GM21576 (cell line): ENCODE data around the gene RALGAPA1.
"Not testable (repeated sequence)": the region's sequence is repeated elsewhere in the genome, so short reads cannot be mapped to it uniquely, and the experiment has no call there.

Source experiments
- ATAC-seq: cut with Tn5 transposase; IDR thresholded peaks from one replicate; pipeline ENCODE4 v1.9.1; 2021; ENCODE audit warnings: mild to moderate bottlenecking, moderate library complexity; ENCODE audit not compliant: unreplicated experiment

The RALGAPA1 gene

DNA sequence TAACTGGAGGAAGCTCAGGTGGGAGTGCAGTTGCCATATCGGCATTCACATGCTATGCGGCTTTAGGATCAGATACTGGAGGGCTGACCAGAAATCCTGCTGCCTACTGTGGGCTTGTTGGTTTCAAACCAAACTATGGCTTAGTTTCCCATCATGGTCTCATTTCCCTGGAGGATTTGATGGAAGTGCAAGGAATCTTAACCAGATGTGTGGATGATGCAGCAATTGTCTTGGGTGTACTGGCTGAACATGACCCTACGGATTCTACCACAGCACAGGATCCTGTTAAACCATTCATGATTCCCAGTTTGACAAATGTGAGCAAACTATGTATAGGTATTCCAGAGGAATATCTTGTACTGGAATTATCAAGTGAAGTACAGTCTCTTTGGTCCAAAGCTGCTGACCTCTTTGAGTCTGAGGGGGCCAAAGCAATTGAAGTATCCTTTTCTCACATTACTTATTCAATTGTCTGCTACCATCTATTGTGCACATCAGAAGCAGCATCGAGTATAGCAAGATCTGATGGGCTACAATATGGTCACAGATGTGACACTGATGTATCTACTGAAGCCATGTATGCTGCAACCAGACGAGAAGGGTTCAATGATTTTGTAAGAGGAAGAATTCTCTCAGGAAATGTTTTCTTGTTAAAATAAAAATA, 42.9 kb downstream of the RALGAPA1 start:
- ATAC-seq: no peak

DNA sequence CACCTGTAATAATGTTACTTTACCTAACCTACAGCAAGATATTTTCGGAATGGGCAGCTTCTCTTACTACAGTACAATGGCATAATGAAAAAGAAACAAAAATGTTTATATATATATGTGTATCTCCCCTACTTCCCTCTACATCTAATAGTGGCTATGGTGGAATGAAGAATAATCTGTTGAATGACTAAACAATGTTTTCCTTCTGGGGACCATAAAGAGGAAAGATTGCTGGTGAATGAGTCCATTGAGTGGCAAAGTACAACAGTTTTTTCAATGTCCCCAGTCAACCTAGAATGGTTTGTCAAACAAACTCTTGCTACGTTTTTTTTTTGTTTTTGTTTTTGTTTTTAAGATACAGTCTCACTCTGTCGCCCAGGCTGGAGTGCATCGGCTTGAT, 47.2 kb downstream of the RALGAPA1 start:
- no peak for ATAC-seq

DNA sequence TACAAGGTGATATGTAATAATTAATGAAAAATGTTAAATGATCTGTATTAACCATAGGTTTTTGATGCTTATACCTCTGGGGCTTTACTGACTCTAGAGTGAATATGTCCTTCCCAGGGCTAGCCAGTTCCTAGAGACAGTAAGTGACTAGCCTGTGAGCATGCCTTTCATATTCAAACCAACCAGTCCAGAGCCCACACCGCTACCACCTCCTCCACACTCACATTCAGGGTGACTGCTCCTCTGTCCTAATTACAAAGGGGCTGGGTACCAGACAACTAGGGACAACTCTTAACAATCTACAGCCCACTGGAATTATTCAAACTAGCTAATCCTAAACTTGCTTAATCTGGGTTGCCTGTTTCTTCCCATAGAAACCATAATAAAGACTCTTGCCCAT, 49.0 kb downstream of the RALGAPA1 start:
- ATAC-seq: no peak

GRCh38 chr14:35758523-35759129, 50.5 kb downstream of the RALGAPA1 start:
- no peak for ATAC-seq

DNA sequence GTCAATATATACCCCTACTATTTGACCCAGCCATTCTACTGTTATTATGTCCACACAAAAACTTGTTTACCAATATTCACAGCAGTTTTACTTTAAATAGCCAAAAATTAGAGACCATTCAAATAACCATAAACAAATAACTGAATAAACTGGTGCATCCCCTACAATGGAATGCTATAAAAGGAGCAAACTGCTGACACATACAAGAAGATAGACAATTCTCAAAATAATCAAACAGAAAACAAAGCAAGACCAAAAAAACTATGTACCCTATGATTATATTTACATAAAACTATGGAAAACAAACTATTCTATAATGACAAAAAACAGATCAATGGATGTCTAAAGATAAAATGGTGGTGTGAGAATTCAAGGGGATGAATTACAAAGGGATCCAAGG, 54.4 kb downstream of the RALGAPA1 start:
- ATAC-seq: no peak

- ATAC-seq: no peak
Measured at GRCh38 chr14:35752380-35752779, 56.7 kb downstream of the RALGAPA1 start.

DNA sequence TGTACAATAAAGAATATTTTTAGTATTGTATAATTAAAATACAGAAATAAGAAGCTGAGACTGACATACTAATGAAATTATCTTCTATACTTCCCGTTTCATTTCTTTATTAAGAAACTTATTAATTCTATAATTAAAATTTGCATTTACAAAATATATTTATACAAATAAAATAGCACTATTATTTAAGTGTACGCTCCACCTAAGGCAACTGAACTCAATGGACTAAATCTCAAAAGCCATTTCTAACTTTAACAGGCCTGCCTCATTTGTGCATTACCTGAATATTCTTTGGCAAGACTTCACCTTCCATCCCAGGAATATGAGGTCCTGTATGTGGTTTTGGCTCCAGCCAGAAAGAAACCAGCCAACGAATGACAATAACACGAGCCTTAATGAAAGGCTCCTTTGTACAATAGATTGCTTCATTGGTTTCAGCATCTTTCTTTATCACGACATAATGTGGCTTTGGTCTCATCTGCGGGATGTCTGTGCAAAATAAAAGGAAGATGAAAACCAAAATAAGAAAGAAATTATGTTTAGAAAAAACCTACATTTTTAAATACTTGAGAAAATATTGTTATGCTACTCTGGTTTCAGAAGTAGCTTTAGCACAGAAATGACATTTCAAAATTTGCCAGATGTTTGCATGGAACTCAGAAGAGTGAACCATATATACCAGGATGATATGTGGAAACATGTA, 58.7 kb downstream of the RALGAPA1 start:
- ATAC-seq: no peak

- ATAC-seq: no peak
Measured at GRCh38 chr14:35747379-35747778, 61.7 kb downstream of the RALGAPA1 start.

DNA sequence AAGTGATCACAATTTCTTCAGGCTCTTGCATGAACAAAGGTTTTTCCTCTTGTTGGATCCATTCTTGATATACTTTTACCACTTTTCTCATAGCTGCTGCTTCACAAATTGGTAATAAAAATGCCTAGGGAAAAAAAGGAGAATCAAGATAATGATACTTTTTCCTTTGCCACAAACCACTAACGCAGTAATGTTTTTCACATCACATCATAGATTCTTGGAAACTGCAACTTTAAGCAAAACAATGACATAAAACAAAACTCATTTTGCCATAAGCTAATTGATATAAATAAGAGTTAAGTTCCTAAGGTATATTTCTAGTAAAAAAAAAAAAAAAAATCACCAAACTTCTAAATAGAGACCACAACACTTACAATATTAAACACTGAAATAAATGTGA, 66.7 kb downstream of the RALGAPA1 start:
- ATAC-seq: no peak

GRCh38 chr14:35742032-35742371, 67.1 kb downstream of the RALGAPA1 start:
- ATAC-seq: no peak

- ATAC-seq: no peak
Measured at GRCh38 chr14:35741345-35742031, 67.6 kb downstream of the RALGAPA1 start.

GRCh38 chr14:35740215-35740614, 68.9 kb downstream of the RALGAPA1 start:
- ATAC-seq: no peak

GRCh38 chr14:35735163-35735562, 73.9 kb downstream of the RALGAPA1 start:
- not testable (repeated sequence) for ATAC-seq

DNA sequence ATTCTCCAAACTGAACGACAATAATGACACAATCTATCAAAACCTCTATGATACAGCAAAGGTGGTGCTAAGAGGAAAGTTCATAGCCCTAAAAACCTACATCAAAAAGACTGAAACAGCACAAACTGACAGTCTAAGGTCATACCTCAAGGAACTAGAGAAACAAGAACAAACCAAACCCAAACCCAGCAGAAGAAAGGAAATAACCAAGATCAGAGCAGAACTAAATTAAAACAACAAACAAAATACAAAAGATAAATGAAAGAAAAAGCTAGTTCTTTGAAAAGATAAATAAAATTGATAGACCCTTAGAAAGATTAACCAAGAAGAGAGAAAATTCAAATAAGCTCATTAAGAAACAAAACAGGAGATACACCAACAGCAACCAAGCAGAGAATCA, 75.6 kb downstream of the RALGAPA1 start:
- ATAC-seq: not testable (repeated sequence)

DNA sequence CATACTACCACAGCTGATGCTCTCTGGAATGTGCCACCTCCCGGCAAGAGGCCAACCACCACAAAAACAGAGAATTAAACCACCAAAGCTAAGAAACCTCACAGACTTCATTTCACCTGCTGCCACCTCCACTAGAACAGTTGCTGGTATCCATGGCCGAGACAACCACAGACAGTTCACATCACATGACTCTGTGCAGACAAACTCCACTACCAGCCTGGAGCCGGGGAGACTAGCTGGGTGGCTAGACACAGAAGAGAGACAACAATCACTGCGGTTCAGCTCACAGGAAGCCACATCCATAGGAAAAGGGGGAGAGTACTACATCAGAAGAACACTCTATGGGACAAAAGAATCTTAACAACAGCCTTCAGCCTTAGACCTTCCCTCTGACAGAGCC, 78.2 kb downstream of the RALGAPA1 start:
- no peak for ATAC-seq

- ATAC-seq: no peak
Measured at GRCh38 chr14:35727764-35728163, 81.3 kb downstream of the RALGAPA1 start.

- no peak for ATAC-seq
Measured at GRCh38 chr14:35725930-35726329, 83.2 kb downstream of the RALGAPA1 start.

- ATAC-seq: no peak
Measured at GRCh38 chr14:35715079-35715478, 94.0 kb downstream of the RALGAPA1 start.

DNA sequence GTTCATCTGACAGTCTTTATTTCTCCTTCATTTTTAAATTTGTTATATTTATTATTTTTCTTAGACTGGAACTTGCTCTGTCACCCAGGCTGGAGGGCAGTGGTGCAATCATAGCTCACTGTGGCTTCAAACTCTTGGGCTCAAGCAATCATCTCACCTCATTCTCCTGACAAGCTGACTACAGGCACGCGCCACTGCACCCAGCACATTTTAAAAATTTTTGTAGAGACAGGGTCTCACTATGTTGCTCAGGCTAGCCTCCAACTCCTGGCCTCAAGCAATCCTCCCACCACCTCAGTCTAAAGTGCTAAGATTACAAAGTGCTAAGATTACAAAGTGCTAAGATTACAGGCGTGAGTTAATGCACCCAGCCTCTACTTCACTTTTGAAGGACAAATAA, 96.6 kb downstream of the RALGAPA1 start:
- ATAC-seq: no peak

DNA sequence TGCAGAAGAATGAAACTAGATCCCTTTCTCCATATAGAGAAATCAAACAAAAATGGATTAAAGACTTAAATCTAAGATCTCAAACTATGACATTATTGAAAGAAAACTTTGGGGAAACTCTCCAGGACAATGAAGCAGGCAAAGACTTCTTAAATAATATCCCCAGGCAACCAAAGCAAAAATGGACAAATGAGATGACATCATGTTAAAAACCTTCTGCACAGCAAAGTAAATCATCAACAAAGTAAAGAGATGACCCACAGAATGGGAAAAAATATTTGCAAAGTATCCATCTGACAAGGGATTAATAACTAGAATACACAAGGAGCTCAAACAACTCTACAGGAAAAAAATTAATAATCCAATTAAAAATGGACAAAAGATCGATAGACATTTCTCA, 101.0 kb downstream of the RALGAPA1 start:
- no peak for ATAC-seq

GRCh38 chr14:35705636-35706035, 103.5 kb downstream of the RALGAPA1 start:
- ATAC-seq: no peak
